Measurements from ENCODE around the gene WDFY3. TPM values are rescaled to one million over a fixed set of nuclear protein-coding genes. Genes with fewer than 3 reads are reported as not detected.

Gene WDFY3
- total and polyA plus RNA-seq, 2 of the 4 experiments (the other 2 are of a cell fraction): 12.5 to 58.1 TPM

DNA sequence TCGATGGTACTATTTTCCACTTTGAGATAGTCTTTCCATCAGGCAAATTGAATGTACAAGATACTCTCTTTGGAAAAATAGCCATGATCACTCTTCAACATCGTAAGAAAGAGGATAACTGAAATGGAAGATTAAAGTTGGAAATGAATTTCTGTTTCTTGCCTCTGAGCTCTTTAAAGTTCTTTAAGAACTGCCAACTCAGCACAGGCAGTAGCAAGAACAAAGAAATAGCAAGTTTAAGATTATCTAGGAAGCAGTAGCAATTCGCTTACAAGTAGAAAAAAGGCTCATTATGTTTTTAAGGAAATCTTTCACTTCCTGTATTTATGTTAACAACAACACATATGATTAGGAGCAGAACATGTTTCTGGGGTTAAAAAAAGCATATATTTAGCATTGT lies 255.9 kb downstream of the WDFY3 start:
- in situ Hi-C loops (cut with MboI; ENCODE audit: low sequenced_read_pairs): no loop called here
- H3K36me3 ChIP-seq (ENCODE audit: control insufficient read depth, insufficient read depth, low read length): peaks cover 34% of the 10 kb centered on the region
- no peak overlapping the region for H2AFZ ChIP-seq (replicated peaks; ENCODE audit: low read length, poor library complexity)
- ChIA-PET CTCF (no interaction called here), POLR2A (ENCODE audit: unreplicated experiment) (no interaction called here)
- no peak overlapping the region for H4K91ac ChIP-seq (ENCODE audit: insufficient read depth, low read depth, low read length)
- no peak overlapping the region for H3K14ac ChIP-seq (replicated peaks; ENCODE audit: low read depth, low read length)
- no peak overlapping the region for H2BK20ac ChIP-seq (ENCODE audit: low read depth, low read length)
- no peak overlapping the region for H4K8ac ChIP-seq (ENCODE audit: low read depth in 2 of 2, low read length in 2 of 2)
- no peaks in the 10 kb centered on the region for H4K20me1 ChIP-seq (ENCODE audit: insufficient read depth, low read length)
- no peaks in the 10 kb centered on the region for H3K4me1 ChIP-seq (ENCODE audit: control insufficient read depth, insufficient read depth, low read length)
- no peak overlapping the region for H3K4ac ChIP-seq (ENCODE audit: low read depth, low read length)
- dilution Hi-C loops (cut with HindIII; ENCODE audit: low sequenced_read_pairs, unreplicated experiment): no loop called here
- BruUV-seq (replicated peaks): no TSS peak
- H3K9ac ChIP-seq (ENCODE audit: low read depth, low read length): no peak overlapping the region
- H4K5ac ChIP-seq (ENCODE audit: low read depth, low read length): no peak overlapping the region
- H2BK15ac ChIP-seq (ENCODE audit: low read depth, low read length): no peak overlapping the region
- H3K9me3 ChIP-seq (ENCODE audit: control insufficient read depth, insufficient read depth, low read length): no peaks in the 10 kb centered on the region
- H3K23ac ChIP-seq (ENCODE audit: low read depth, low read length): no peak overlapping the region
- TF ChIP-seq RCOR1 (IDR thresholded peaks at IDR 0.05; ENCODE audit: insufficient replicate concordance, low read length) (no peak), MAFK (IDR thresholded peaks at IDR 0.05; ENCODE audit: low read depth, low read length) (peak; percentile 69), CEBPB (IDR thresholded peaks at IDR 0.05; ENCODE audit: low read depth, low read length) (no peak), RAD21 (IDR thresholded peaks at IDR 0.05; ENCODE audit: low read length) (no peak), MAZ (IDR thresholded peaks at IDR 0.05; ENCODE audit: borderline replicate concordance, low read depth, low read length) (no peak)
- TF ChIP-seq, protein P1, sequence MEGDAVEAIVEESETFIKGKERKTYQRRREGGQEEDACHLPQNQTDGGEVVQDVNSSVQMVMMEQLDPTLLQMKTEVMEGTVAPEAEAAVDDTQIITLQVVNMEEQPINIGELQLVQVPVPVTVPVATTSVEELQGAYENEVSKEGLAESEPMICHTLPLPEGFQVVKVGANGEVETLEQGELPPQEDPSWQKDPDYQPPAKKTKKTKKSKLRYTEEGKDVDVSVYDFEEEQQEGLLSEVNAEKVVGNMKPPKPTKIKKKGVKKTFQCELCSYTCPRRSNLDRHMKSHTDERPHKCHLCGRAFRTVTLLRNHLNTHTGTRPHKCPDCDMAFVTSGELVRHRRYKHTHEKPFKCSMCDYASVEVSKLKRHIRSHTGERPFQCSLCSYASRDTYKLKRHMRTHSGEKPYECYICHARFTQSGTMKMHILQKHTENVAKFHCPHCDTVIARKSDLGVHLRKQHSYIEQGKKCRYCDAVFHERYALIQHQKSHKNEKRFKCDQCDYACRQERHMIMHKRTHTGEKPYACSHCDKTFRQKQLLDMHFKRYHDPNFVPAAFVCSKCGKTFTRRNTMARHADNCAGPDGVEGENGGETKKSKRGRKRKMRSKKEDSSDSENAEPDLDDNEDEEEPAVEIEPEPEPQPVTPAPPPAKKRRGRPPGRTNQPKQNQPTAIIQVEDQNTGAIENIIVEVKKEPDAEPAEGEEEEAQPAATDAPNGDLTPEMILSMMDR (conservative IDR thresholded peaks at IDR 0.05; ENCODE audit: low read depth, low read length): no peak
- TF ChIP-seq, protein P2, sequence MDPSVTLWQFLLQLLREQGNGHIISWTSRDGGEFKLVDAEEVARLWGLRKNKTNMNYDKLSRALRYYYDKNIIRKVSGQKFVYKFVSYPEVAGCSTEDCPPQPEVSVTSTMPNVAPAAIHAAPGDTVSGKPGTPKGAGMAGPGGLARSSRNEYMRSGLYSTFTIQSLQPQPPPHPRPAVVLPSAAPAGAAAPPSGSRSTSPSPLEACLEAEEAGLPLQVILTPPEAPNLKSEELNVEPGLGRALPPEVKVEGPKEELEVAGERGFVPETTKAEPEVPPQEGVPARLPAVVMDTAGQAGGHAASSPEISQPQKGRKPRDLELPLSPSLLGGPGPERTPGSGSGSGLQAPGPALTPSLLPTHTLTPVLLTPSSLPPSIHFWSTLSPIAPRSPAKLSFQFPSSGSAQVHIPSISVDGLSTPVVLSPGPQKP (IDR thresholded peaks at IDR 0.05; ENCODE audit: borderline replicate concordance, low read depth, low read length): no peak
- H2BK5ac ChIP-seq (ENCODE audit: low read depth, low read length, poor library complexity, severe bottlenecking): no peak overlapping the region
- H3K4me3 ChIP-seq (ENCODE audit: insufficient read depth, low read depth, low read length): no peak overlapping the region
- H3K79me1 ChIP-seq (ENCODE audit: low read depth in 1 of 2, low read length in 2 of 2): no peaks in the 10 kb centered on the region; a peak in 1 of 4 replicates
- DNase-seq (no peak), ATAC-seq (ENCODE audit: low read depth) (no peak)
- no peak overlapping the region for H3K18ac ChIP-seq (ENCODE audit: low read depth, low read length)
- no CpG with 5 or more reads among the region's 3 CpGs for WGBS, 2 experiments (ENCODE audit: extremely low coverage in 2 of 2, insufficient read length in 1 of 2)
- H3K9me1 ChIP-seq (ENCODE audit: insufficient read depth, low read length): peaks cover 4% of the 10 kb centered on the region; the same call in 1 of the 2 replicates
- no peaks in the 10 kb centered on the region for H3K27me3 ChIP-seq (ENCODE audit: control insufficient read depth, insufficient read depth, low read length)
- no peak overlapping the region for H2AK5ac ChIP-seq (ENCODE audit: low read depth, low read length)
- no peak overlapping the region for H3K27ac ChIP-seq (ENCODE audit: insufficient read depth, low read length)
- no peak overlapping the region for H2AK9ac ChIP-seq (replicated peaks; ENCODE audit: low read depth, low read length, poor library complexity)
- H3K56ac ChIP-seq (ENCODE audit: extremely low read depth, insufficient read depth, low read length): no peak overlapping the region
- intact Hi-C loops (cut with micrococcal nuclease): no loop called here
- H2BK120ac ChIP-seq (ENCODE audit: low read depth, low read length): no peak overlapping the region
- no peak overlapping the region for H3K4me2 ChIP-seq (ENCODE audit: low read depth, low read length)
